ENCODE measurements around the gene GSTM4. TPM values are rescaled to one million over a fixed set of nuclear protein-coding genes. Genes with fewer than 3 reads are reported as not detected.
"Not testable (repeated sequence)": the region's sequence is repeated elsewhere in the genome, so short reads cannot be mapped to it uniquely, and the experiment has no call there.

The GSTM4 gene
- total and polyA plus RNA-seq, 7 donors = 31.4 to 73.1 (median 48.6) TPM

DNA sequence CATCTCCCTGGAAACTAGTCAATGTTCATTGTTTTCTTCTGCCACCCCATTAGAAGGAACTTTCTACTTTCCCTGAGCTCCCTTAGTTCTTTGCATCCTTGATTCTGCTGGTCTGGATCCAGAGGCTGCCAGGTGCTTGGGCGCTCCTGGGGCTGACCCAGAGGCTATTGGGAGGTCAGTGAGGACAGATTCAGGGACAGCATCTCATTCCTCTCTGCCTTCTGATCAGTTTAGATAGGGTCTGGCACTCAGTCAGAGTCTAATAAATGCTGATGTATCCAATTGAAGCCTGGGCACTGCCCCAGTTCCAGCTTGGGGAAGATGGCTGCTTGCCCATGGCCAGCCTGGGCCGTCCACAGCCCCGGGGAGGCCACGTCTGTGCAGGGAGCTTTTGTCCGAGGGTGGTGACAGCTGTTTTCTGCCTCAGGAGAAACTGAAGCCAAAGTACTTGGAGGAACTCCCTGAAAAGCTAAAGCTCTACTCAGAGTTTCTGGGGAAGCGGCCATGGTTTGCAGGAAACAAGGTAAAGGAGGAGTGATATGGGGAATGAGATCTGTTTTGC lies 34.0 kb downstream of the GSTM4 start:
- Histone ChIP-seq H3K36me3 (no peaks in the 10 kb centered on the region), H3K27ac (no peak overlapping the region), H3K4me3 (no peak overlapping the region), H3K9me3 (no peaks in the 10 kb centered on the region), H3K4me1 (no peaks in the 10 kb centered on the region), H3K27me3 (no peaks in the 10 kb centered on the region)
- 89% methylated on average over 6 of the region's 6 CpGs; no CpG with 5 or more reads in 1 of the 2 donors for WGBS, 2 donors
- intact Hi-C loops (cut with DNase I) = loop anchor here (5.0 kb wide), 2 partner anchors 47 to 48 kb away; no protein-coding TSS in a partner anchor
- DNase-seq = no peak
- no peak for TF ChIP-seq POLR2A (IDR thresholded peaks at IDR 0.05)
- no peak for TF ChIP-seq EP300 (IDR thresholded peaks at IDR 0.05)
- TF ChIP-seq, protein P1, sequence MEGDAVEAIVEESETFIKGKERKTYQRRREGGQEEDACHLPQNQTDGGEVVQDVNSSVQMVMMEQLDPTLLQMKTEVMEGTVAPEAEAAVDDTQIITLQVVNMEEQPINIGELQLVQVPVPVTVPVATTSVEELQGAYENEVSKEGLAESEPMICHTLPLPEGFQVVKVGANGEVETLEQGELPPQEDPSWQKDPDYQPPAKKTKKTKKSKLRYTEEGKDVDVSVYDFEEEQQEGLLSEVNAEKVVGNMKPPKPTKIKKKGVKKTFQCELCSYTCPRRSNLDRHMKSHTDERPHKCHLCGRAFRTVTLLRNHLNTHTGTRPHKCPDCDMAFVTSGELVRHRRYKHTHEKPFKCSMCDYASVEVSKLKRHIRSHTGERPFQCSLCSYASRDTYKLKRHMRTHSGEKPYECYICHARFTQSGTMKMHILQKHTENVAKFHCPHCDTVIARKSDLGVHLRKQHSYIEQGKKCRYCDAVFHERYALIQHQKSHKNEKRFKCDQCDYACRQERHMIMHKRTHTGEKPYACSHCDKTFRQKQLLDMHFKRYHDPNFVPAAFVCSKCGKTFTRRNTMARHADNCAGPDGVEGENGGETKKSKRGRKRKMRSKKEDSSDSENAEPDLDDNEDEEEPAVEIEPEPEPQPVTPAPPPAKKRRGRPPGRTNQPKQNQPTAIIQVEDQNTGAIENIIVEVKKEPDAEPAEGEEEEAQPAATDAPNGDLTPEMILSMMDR (IDR thresholded peaks at IDR 0.05) = no peak

DNA sequence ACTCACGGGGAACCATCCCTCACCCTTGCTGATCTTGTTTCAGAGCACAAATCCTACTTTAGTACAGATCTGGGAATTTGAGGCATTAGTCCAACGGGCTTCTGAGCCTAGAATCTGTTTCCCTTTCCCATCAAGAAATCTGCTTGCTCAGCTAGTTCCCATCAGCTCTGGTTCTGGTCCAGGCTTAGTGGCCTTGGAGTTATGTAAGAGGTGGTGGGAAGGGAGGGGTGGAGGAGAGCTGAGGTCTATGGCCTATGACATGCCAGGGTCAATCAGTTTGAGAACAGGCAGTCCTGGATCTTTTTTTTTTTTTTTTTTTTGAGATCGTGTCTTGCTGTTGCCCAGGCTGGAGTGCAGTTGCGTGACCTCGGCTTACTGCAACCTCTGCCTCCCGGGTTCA lies 35.9 kb downstream of the GSTM4 start:
- Histone ChIP-seq H3K4me3 (no peak overlapping the region), H3K4me1 (no peaks in the 10 kb centered on the region), H3K27me3 (no peaks in the 10 kb centered on the region), H3K27ac (no peak overlapping the region), H3K36me3 (no peaks in the 10 kb centered on the region), H3K9me3 (no peaks in the 10 kb centered on the region)
- TF ChIP-seq POLR2A (IDR thresholded peaks at IDR 0.05) (no peak), POLR2AphosphoS5 (IDR thresholded peaks at IDR 0.05) (no peak), EP300 (IDR thresholded peaks at IDR 0.05) (no peak)
- TF ChIP-seq, protein P1 (IDR thresholded peaks at IDR 0.05) = no peak
- peak; percentile 77 for DNase-seq
- intact Hi-C loops (cut with DNase I) = no loop called here
- 92% methylated on average over 6 of the region's 6 CpGs; no CpG with 5 or more reads in 1 of the 2 donors for WGBS, 2 donors

DNA sequence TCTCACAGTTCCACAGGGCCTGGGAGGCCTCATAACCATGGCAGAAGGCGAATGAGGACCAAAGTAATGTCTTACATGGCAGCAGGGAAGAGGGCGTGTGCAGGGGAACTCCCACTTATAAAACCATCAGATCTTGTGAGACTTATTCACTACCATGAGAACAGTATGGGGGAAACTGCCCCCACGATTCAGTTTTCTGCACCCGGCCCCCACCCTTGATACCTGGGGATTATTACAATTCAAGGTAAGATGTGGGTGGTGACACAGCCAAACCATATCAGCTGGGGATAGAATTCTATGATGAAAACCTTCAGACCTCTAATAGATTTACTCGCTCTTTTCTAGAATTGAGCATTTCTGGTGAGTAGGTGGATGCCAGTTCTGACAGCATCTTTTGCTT lies 38.5 kb downstream of the GSTM4 start:
- H3K27ac ChIP-seq; H3K9me3 ChIP-seq; intact Hi-C loops (cut with DNase I); H3K27me3 ChIP-seq; DNase-seq; H3K36me3 ChIP-seq; H3K4me1 ChIP-seq; H3K4me3 ChIP-seq: not testable (repeated sequence)
- WGBS, 2 donors = 76% methylated on average over 5 of the region's 5 CpGs; no CpG with 5 or more reads in 1 of the 2 donors

- DNase-seq; H3K36me3 ChIP-seq; H3K27me3 ChIP-seq; H3K4me3 ChIP-seq; intact Hi-C loops (cut with DNase I); H3K27ac ChIP-seq; H3K9me3 ChIP-seq; H3K4me1 ChIP-seq: not testable (repeated sequence)
- WGBS, 2 donors = 88% methylated on average over 3 of the region's 3 CpGs; no CpG with 5 or more reads in 1 of the 2 donors
Observed at GRCh38 chr1:109695138-109695537, 39.2 kb downstream of the GSTM4 start.

GRCh38 chr1:109697066-109697465 lies 41.2 kb downstream of the GSTM4 start:
- Histone ChIP-seq H3K36me3 (no peaks in the 10 kb centered on the region), H3K27ac (no peak overlapping the region), H3K9me3 (no peaks in the 10 kb centered on the region), H3K27me3 (no peaks in the 10 kb centered on the region), H3K4me3 (no peak overlapping the region), H3K4me1 (no peaks in the 10 kb centered on the region)
- TF ChIP-seq, protein P1 (IDR thresholded peaks at IDR 0.05) = no peak
- TF ChIP-seq EP300 (IDR thresholded peaks at IDR 0.05) (no peak), POLR2A (IDR thresholded peaks at IDR 0.05) (no peak), POLR2AphosphoS5 (IDR thresholded peaks at IDR 0.05) (no peak)
- WGBS, 2 donors = 88% methylated on average over 4 of the region's 4 CpGs; no CpG with 5 or more reads in 1 of the 2 donors
- intact Hi-C loops (cut with DNase I) = no loop called here
- no peak for DNase-seq

DNA sequence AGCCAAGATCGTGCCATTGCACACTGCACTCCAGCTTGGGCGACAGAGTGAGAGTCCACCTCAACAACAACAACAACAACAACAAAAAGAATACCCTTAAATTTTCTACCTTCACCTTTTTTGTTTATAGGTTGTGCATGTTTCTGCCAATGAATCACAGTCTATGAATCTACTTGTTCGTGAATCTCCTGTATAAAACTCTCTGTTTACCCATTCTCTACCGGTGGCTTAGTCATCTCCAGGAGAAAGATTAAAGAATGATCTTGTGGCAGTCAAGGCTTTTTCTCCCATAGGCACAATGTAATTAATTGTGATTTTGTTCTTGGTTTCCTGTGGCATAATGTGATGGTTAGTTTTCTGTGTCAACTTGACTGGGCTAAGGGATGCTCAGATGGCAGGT lies 42.0 kb downstream of the GSTM4 start:
- DNase-seq = not testable (repeated sequence)
- 83% methylated on average over 4 of the region's 4 CpGs; no CpG with 5 or more reads in 1 of the 2 donors for WGBS, 2 donors

DNA sequence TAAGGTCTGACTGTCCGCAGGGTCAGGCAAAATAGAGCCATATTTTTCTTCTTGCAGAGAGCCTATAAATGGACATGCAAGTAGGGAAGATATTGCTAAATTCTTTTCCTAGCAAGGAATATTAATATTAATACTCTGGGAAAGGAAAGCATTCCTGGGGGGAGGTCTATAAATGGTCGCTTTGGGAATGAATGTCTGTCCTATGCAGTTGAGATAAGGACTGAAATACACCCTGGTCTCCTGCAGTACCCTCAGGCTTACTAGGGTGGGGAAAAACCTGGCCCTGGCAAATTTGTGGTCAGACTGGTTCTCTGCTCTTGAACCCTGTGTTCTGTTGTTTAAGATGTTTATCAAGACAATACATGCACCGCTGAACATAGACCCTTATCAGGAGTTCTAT lies 47.0 kb downstream of the GSTM4 start:
- H3K4me1 ChIP-seq; intact Hi-C loops (cut with DNase I); DNase-seq; H3K9me3 ChIP-seq; H3K27ac ChIP-seq; H3K36me3 ChIP-seq; H3K27me3 ChIP-seq; H3K4me3 ChIP-seq: not testable (repeated sequence)
- 81 to 97% methylated on average over 3 of the region's 3 CpGs for WGBS, 2 donors

More for the DNA sequence above, 42.0 kb downstream of the GSTM4 start:
- H3K9me3 ChIP-seq; H3K4me3 ChIP-seq; H3K4me1 ChIP-seq; H3K27ac ChIP-seq; intact Hi-C loops (cut with DNase I); H3K36me3 ChIP-seq; H3K27me3 ChIP-seq: not testable (repeated sequence)
